ENCODE data around the gene WNT4. TPM values are rescaled to one million over a fixed set of nuclear protein-coding genes. Genes with fewer than 3 reads are reported as not detected.

The WNT4 gene
- total and polyA plus RNA-seq, 10 donors: 0.07 to 0.47 (median 0.16) TPM; not detected in 1

- no peaks in the 10 kb centered on the region for H3K9me3 ChIP-seq
- DNase-seq: no peak
- intact Hi-C loops (cut with DNase I; ENCODE audit: low total_unique reads): loop anchor here (10.0 kb wide), 2 partner anchors 135 to 275 kb away; no protein-coding TSS in a partner anchor
- no peaks in the 10 kb centered on the region for H3K36me3 ChIP-seq
- no peak overlapping the region for H3K4me3 ChIP-seq
- peaks cover 3 to 22% (median 17%) of the 10 kb centered on the region in 6 donors for H3K4me1 ChIP-seq
- TF ChIP-seq CTCF (IDR thresholded peaks at IDR 0.05 in 8 of 11, conservative IDR thresholded peaks at IDR 0.05 in 3 of 11) (no peak), POLR2A (IDR thresholded peaks at IDR 0.05) (no peak), POLR2AphosphoS5 (IDR thresholded peaks at IDR 0.05) (no peak)
- peaks cover 0 to 67% (median 22%) of the 10 kb centered on the region in 7 donors for H3K27me3 ChIP-seq (replicated peaks in 1 of 7)
- H3K27ac ChIP-seq: no peak overlapping the region
- 88 to 96% (median 91%) methylated on average over 8 to 12 of the region's 12 CpGs for WGBS, 5 donors
Measured at GRCh38 chr1:22139817-22140216, 3.1 kb downstream of the WNT4 start.

GRCh38 chr1:22139066-22139594 is 3.8 kb downstream of the WNT4 start:
- intact Hi-C loops (cut with DNase I; ENCODE audit: low total_unique reads): loop anchor here (10.0 kb wide), 2 partner anchors 136 to 276 kb away; no protein-coding TSS in a partner anchor
- WGBS, 5 donors: 76 to 92% (median 86%) methylated on average over 12 to 15 of the region's 15 CpGs
- no peak overlapping the region for H3K27ac ChIP-seq
- no peak for DNase-seq
- H3K9me3 ChIP-seq: no peaks in the 10 kb centered on the region
- H3K4me1 ChIP-seq: peaks cover 3 to 21% (median 17%) of the 10 kb centered on the region in 6 donors
- no peaks in the 10 kb centered on the region for H3K36me3 ChIP-seq
- TF ChIP-seq CTCF (IDR thresholded peaks at IDR 0.05 in 8 of 11, conservative IDR thresholded peaks at IDR 0.05 in 3 of 11) (no peak), POLR2A (IDR thresholded peaks at IDR 0.05) (no peak), POLR2AphosphoS5 (IDR thresholded peaks at IDR 0.05) (no peak)
- peaks cover 0 to 63% (median 19%) of the 10 kb centered on the region in 7 donors for H3K27me3 ChIP-seq (replicated peaks in 1 of 7)
- no peak overlapping the region for H3K4me3 ChIP-seq

GRCh38 chr1:22137004-22137720 is 5.7 kb downstream of the WNT4 start:
- no peak for DNase-seq
- H3K4me3 ChIP-seq: no peak overlapping the region
- H3K36me3 ChIP-seq: no peaks in the 10 kb centered on the region
- no peaks in the 10 kb centered on the region for H3K9me3 ChIP-seq
- peaks cover 0 to 67% (median 10%) of the 10 kb centered on the region in 7 donors for H3K27me3 ChIP-seq (replicated peaks in 1 of 7)
- intact Hi-C loops (cut with DNase I; ENCODE audit: low total_unique reads): loop anchor here (10.0 kb wide), 2 partner anchors 138 to 278 kb away; no protein-coding TSS in a partner anchor
- no peak overlapping the region for H3K27ac ChIP-seq
- no peak for TF ChIP-seq CTCF (IDR thresholded peaks at IDR 0.05 in 8 of 11, conservative IDR thresholded peaks at IDR 0.05 in 3 of 11)
- no peak for TF ChIP-seq POLR2A (IDR thresholded peaks at IDR 0.05)
- no peak for TF ChIP-seq POLR2AphosphoS5 (IDR thresholded peaks at IDR 0.05)
- peaks cover 0 to 13% (median 7%) of the 10 kb centered on the region in 6 donors for H3K4me1 ChIP-seq
- 69 to 84% (median 76%) methylated on average over 12 to 16 of the region's 16 CpGs for WGBS, 5 donors

- peaks cover 0 to 10% (median 3%) of the 10 kb centered on the region in 6 donors for H3K4me1 ChIP-seq
- no peak for TF ChIP-seq POLR2A (IDR thresholded peaks at IDR 0.05)
- TF ChIP-seq POLR2AphosphoS5 (IDR thresholded peaks at IDR 0.05): no peak
- no peak for TF ChIP-seq CTCF (IDR thresholded peaks at IDR 0.05 in 8 of 11, conservative IDR thresholded peaks at IDR 0.05 in 3 of 11)
- WGBS, 5 donors: 34 to 56% (median 42%) methylated on average over 15 of the region's 15 CpGs
- H3K27me3 ChIP-seq (replicated peaks in 1 of 7): peaks cover 0 to 40% (median 0%) of the 10 kb centered on the region in 7 donors
- no peak overlapping the region for H3K4me3 ChIP-seq
- no peaks in the 10 kb centered on the region for H3K9me3 ChIP-seq
- DNase-seq: no peak
- H3K36me3 ChIP-seq: no peaks in the 10 kb centered on the region
- intact Hi-C loops (cut with DNase I; ENCODE audit: low total_unique reads): loop anchor here (5.0 to 10.0 kb wide), 3 partner anchors 141 to 508 kb away; partner anchors contain the start of gene C1QC
- H3K27ac ChIP-seq: no peak overlapping the region
Measured at GRCh38 chr1:22133931-22134324, 9.0 kb downstream of the WNT4 start.
